HG03097 (cell line): ENCODE measurements around the gene PIK3R1.

Experiments
- ATAC-seq: cut with Tn5 transposase; IDR thresholded peaks from one replicate; pipeline ENCODE4 v1.9.1; 2021; ENCODE audit not compliant: unreplicated experiment, low FRiP score

Gene PIK3R1

GRCh38 chr5:68267066-68267465 lies 51.5 kb downstream of the PIK3R1 start:
- no peak for ATAC-seq

DNA sequence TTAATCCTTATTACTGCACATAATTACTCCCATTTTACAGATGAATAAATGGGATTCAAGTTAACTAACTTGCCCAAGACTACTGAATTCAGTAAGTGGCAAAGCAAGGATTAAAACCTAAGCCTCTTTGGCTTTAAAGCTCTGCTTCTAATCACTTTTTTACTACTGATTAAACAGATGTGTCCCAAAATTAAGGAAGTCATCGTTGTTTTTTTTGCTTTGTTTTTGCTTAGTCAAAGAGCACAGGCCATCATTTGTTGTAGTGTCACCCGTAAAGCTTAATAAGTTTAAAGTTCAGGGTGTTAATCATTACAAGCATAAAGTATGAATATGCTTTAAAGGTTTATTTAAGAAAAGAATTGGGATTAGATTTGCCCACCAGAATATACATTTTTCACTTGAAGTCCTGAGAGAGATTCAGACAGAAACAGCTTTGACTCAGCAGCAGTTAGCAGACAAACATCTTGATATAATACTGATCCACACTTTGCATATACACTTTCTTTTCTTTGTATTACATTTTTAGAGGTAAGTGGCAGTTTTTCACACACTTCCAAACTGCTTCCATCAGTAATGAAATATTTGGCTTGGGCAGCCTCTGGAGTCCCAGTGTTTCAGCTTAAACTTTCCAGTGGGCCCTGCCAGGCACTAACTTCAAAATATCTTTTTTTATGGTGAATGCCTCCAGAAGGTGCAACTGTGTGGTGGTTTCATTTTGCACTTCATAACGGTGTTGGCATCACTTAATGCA lies 52.7 kb downstream of the PIK3R1 start:
- no peak for ATAC-seq

- ATAC-seq, result no peak
Observed at GRCh38 chr5:68268852-68269130, 53.2 kb downstream of the PIK3R1 start.

- no peak for ATAC-seq
Observed at GRCh38 chr5:68269820-68270219, 54.3 kb downstream of the PIK3R1 start.

GRCh38 chr5:68270399-68270975 lies 54.9 kb downstream of the PIK3R1 start:
- ATAC-seq, result no peak

DNA sequence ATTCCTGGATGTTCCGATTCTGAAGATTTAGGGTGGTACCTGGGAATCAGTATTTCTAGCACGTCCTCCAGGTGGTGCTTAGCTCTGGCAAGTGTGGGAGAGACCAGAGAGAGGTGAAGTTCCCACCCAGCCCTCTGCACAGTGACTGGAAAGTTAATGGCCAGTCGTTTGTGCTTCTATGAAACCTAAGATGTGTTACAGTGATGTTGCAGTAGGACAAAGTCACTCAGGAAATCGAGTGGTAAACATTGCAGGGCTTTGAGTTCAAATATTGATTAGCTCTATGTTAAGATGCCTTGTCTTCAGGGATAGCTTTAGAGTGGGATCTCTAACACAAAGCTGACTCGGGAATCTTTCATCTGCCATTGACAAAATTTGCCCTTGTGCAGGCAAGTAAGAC lies 55.6 kb downstream of the PIK3R1 start:
- no peak for ATAC-seq

GRCh38 chr5:68272289-68272688 lies 56.7 kb downstream of the PIK3R1 start:
- ATAC-seq, result no peak

GRCh38 chr5:68273717-68274409 lies 58.3 kb downstream of the PIK3R1 start:
- no peak for ATAC-seq

- ATAC-seq, result no peak
Observed at GRCh38 chr5:68274847-68275651, 59.5 kb downstream of the PIK3R1 start.

DNA sequence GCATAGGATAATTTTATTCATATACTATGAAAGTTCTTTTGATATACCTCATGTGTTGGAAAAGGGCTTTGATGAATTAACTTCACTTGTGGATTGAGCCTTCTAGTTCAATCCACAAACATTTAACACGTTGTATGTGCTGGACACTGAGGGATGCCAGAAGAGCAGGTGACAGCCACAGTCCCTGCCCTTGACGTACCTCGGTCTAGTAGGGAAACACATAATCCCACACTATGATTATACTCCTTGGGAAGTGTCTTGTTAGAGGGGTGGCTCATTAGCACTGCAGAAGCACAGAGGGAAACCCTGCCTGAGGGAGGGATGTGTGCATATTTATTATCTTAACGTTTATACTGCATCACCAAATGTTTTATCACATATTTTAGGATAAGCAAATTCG lies 61.2 kb downstream of the PIK3R1 start:
- ATAC-seq, result no peak

- ATAC-seq, result no peak
Observed at GRCh38 chr5:68277431-68277830, 61.9 kb downstream of the PIK3R1 start.

GRCh38 chr5:68279984-68280383 lies 64.4 kb downstream of the PIK3R1 start:
- ATAC-seq, result no peak

DNA sequence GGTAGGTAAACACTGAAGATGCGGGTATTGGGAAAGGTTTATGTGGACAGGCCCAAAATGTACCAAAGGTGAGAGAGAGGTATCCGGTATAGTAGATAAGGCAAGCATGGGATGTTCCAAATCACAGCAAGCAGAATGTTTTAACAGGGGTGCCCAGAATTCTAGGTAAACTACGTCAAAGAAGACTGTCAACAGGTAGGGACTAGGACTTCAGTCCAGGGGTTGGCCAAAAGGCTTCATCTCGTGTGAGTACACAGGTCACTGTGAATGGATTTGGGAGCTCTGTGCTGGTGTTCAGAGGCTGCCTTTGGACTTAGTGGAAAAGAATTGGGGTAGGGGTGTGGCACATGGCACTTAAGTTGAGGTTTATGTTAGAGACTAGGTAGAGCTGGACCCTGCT lies 66.4 kb downstream of the PIK3R1 start:
- no peak for ATAC-seq

DNA sequence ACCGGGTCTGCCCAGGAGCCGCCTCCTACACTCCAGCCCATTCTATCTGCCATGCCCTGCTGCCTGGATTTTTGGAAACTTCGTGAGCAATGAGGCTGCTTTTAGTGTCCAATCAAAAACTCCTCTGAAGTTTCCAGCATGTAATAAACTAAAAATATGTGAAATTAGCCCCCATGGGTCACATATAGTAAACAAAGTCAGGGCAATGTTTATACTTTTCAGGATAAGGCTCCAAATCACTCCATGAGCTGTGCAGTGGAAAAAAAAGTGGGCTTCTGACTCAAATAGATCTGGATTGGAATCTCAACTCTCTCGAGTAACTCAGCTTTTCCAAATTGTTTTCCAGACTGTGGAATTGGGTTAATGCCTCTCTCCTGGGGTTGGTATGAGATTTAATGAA lies 68.2 kb downstream of the PIK3R1 start:
- ATAC-seq, result no peak

- ATAC-seq, result no peak
Observed at GRCh38 chr5:68285075-68285840, 69.7 kb downstream of the PIK3R1 start.

DNA sequence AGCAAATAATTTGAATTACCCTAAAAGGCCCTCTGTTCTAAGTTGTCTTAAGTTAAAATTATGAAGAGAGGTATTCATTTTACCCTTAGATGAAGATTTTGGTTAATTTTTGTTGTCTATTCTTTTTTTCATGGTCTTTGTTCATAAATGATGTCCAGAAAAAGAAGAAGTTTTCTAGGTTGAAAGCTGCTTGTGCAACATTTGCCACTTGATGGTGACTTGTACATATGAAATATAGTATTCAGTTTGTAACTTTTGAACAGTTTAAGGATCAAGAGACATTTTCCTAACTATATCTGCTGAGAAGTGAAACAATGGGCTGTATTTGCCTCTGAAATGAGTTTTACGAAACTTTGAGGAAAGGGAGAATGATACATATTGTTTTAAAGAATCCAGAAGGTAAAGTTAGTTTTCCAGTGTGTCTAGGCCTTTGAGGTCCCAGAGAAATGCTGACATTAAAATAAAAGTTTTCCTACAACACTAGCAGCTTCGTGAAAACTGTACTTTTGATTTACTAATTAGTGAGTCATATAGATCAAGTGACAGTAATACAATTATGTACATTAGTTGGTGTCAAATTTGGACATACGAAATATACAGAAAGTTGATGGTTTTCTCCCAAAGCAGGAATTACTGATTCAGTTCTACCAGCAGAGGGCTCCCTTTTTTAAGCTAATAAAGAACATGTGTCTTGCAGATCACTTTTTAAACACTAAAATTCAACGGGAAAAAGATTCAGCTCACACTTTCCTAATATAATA lies 70.5 kb downstream of the PIK3R1 start:
- no peak for ATAC-seq

- ATAC-seq, result no peak
Observed at GRCh38 chr5:68286612-68286912, 71.0 kb downstream of the PIK3R1 start.

- ATAC-seq, result no peak
Observed at GRCh38 chr5:68287631-68287975, 72.0 kb downstream of the PIK3R1 start.

GRCh38 chr5:68287976-68288706 lies 72.6 kb downstream of the PIK3R1 start:
- ATAC-seq, result peak; percentile 57
